Activated CD4-positive, CD25-positive, alpha-beta regulatory T cell treated with anti-CD3 and anti-CD28 coated beads, Interleukin-2, amount 50 U/mL, for 24 hours (primary cell): Measurements from ENCODE around the gene GSPT1.
A peak's percentile ranks its signal among the peaks of the same experiment; 100 is the strongest.

ENCODE experiments used
- ATAC-seq, 2 donors: fragments of 150-1000 bp; cut with Tn5 transposase; one replicate each; pipeline ENCODE4 v1.10.0; 2021; ENCODE audit warnings: mild to moderate bottlenecking in 1 of 2, moderate library complexity in 1 of 2

GSPT1 gene

DNA sequence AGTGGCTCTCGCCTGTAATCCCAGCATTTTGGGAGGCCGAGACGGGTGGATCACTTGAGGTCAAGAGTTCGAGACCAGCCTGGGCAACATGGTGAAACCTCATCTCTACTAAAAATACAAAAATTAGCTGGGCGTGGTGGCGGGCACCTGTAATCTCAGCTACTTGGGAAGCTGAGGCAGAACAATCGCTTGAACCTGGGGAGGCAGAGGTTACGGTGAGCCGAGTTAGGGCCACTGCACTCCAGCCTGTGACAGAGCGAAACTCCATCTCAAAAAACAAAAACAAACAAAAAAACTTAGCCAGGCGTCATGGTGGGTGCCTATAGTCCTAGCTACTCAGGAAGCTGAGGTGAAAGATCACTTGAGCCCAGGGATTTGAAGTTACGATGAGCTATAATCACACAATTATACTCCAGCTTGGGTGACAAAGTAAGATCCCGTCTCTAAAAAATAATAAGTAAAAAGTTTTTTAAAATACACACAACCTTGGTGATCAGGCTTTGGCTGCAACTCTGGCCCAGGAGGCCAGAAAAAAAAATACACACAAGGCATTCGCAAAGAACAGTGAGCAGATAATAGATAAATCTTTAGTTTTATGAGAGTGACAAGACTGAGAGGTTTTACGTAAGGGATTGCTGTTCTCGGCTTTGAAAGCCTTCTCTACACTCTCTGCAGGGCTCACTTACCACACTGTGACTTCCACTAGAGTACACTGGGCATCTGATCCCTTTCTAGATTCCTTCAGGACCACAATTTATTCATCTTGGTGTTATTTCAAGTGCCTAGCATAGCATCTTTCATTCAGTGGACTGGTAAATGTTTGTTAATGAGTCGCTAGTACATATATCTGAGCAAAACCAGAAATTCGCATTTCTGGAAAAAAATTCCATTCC, 5.9 kb downstream of the GSPT1 start:
- no peak for ATAC-seq

DNA sequence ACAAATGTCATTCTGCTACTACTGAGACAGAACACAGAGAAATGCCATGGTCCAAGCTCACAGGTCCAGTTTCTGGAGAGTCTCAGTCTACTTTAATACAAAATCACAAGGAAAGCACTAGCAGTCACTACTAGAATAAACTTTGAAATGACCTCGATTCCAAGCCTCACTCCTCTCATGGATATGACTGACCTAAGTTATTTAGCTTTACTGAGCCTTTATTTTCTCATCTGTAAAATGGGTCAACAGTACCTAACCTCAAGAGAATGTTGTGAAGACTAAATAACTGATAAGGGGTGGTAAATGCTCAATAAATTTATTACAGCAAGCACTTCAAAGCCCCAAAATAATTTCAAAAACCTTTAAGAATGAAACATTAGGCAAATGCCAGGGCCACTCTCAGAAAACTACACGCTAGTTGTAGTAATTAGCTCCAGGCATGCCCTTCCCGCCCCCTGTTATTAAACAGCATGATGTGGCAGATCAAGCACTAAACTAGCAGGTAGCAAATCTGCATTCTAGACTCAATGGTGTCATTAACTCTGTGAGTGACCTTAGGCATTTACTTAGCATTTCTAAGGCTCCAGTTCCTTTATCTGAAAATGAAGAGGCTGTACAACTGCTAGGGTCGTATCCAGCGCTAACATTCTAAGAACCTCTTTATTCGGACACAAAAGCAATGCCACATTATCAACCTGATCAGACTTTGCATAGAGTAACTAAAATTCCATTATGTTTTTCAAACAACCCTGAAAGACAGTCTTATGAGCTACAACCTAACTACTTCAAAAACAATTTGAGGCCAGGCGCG, 8.4 kb downstream of the GSPT1 start:
- ATAC-seq: no peak

DNA sequence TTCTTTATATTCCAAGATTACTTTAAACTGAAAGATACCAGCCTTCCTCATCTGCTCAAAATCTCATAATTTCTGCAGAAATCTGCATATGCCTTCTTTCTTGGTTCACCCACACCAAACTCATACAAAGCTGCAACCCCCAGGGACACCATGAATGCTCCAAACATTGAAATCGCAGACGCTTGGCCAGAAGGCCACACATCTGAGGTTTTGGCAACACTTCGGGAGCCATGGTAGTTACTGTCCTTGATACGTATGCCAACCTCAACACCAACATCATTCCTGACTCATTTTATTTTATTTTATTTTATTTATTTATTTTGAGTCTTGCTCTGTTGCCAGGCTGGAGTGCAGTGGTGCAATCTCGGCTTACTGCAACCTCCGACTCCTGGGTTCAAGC, 11.8 kb downstream of the GSPT1 start:
- no peak for ATAC-seq

DNA sequence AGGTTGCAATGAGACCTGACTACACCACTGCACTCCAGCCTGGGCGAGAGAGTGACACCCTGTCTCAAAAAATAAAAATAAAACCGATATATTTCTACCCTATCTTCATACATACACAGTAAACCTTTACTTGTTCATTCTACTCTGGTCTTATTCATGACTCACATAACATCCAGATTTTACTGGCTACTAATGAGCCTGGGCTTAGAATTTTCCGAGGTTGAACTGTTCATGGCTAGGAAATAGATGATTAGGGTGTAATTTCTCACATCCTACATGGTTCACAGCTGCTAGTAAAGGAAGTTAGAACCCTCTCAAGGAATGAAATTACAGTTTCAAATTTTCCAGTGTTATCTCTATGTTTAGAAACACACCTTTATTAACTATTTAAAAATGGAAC, 14.7 kb downstream of the GSPT1 start:
- ATAC-seq: peak; percentile 51 to 83

DNA sequence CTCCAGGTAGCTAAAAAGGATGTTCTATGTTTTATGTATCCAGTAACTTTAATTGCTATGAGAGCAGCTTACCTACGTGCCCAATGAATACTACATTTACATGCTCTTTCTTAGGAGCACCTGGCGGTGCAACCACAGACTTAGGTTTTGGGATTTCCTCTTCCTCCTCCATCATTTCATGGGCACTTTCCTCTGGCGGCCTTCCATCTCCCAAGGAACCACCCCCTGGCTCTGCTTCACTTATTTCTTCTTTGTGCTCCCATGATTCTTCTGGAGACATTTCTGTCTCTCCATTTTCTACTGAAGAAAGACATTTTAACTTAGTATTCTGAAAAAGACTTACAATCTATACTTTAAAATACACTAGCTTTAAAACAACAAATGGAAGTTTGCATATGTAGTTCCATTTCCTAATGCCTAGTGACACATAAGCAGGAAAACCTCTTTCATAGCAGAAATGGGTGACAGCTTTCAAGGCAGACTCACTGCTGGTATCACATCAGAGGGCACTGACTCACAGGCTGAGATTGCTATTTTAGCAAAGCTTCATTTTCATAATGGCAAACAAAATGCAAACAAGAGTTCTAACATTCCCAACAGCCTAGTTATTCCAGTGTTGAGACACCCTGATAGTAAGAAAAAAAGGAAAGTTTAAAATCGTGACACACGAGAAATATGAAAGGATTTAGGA, 19.1 kb downstream of the GSPT1 start:
- no peak for ATAC-seq

DNA sequence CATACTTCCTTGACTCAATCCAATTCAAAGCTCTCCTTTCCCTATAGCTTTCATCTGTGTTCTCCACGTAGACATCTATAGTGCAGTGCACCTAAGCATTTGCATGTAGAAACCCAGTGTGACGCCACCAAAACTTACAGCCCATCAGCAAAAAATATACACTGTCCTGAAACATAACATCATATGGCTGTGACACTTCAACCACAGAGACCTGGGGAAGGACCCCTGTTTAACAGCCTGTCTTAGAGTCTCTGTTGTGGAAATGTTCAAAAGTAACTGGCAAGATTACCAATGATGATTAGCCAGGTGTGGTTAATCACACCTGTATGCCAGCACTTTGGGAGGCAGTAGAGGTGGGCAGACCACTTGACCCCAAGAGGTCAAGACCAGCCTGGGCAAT, 22.2 kb downstream of the GSPT1 start:
- no peak for ATAC-seq

DNA sequence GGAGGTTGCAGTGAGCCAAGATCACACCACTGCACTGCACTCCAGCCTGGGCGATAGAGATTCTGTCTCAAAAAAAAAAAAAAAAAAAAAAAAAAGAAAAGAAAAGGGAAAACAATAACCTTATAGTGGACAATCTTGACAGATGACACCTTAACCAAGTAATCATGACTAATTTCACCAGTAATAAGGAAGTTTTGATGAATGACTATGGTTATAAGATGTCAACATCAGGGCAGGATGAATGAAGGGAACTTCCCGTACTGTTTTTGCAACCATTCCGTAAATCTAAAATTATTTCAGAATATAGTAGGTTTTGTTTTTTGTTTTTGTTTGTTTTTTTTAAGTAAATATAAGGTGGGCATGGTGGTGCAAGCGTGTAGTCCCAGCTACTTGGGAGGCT, 23.0 kb downstream of the GSPT1 start:
- ATAC-seq: no peak

DNA sequence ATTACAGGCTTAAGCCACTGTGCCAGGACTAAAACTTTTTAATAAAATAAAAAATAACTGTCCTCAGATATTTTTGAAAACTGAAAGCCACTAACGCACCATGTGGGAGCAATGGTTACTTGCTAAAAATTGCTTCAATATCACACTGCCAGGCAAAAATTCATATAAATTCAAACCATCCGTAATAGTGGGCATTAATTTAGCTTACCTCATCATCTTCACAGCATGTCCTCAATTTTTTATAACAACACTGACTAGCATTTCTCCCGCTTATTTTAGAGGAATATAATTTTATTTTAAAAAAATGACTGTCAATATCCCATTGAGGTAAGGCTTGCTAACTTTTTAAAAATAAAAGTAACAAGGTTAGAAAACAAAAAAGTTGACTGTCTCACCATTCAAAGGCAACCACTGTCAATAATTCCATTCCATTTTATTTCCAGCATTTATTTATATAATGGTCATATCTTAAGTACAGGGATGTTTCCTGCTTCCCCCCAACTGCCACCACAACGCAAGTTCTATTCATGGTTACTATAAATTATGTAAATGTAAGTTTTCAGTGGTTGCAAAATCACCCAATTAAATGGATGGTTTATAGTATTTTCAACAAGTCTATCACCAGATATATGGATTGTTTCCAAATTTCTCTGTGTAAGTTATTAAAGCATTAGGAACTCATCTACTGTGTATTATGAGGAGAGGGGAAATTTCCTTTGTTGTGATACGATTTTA, 25.4 kb downstream of the GSPT1 start:
- no peak for ATAC-seq

DNA sequence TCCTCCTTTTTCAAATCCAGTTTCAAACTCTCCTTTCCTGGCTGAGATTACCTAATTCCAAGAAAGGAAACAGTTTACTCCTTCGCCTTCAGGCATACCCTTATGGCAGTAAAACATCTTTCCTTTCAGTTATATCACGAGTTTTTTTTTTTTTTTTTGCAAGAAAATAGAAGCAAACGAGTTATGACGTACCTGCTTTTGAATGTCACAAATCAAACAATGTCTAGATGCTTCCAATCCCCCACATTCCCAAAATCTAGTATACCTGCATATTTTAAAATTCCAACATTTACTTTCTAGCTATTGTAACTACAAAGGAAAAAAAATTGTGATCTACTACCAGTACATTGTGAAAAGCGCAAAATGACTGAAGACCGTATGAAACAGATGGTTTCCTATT, 28.9 kb downstream of the GSPT1 start:
- no peak for ATAC-seq

DNA sequence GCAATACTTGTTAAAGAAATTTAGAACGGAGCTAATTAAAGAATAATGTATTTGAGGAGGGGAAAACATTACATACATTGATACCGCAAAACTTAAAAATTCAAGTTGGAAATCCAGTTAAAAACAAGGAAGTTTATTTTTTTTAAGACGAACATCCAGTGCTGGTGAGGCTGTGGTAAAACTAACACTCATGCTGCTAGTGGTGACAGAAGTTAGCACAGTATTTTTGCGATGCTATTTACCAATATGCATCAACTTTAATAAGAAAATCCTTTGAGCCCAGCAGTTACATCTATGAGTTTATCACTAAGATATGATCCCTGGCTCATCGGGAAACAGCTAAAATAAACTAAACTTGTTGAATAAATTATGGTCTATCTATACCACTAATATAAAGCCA, 31.7 kb downstream of the GSPT1 start:
- ATAC-seq: no peak

DNA sequence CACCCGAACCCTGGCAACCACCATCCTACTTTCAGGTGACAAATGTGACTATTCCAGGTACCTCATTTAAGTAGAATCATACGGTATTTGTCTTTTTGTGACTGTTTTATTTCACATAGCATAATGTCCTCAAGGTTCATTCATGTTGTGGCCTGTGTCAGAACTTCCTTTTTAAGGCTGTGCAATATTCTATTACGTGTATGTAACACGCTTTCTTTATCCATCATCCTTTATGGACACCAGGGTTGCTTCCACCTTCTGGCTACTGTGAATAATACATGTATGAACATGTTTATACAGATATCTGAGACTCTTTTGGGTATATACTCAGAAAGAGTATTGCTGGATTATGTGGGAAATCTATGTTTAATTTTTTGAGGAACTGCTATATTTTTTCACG, 35.7 kb downstream of the GSPT1 start:
- no peak for ATAC-seq

DNA sequence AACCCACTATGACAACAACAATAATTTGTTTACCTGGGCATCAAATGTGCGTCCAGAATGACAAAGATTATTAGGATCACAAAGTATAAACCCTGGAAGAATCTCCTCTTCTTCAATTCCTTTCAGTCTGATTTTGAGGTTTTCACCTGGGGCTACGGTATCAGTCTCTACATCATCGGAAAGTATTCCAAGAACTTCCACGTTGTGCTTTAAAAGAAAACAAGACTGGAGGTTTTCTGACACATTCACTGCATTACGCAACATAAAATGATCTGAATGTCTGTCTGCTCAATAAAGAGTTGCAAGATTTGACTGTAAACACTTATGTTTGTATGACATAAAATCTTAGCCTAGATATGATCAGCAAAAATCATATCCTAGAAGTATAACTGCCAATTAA, 38.4 kb downstream of the GSPT1 start:
- ATAC-seq: no peak

DNA sequence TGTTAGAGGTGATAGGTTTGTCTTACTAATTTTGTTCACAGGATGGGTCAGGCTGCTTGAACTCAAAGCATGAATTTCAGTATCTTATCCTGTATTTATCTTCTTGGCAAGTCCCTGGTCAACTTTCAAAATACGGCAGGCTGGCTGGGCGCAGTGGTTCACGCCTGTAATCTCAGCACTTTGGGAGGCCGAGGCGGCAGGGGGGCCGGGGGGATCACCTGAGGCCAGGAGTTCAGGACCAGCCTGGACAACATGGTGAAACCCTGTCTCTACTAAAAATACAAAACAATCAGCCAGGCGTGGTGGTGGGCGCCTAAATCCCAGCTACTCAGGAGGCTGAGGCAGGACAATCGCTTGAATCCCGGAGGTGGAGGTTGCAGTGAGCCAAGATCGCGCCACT, 39.5 kb downstream of the GSPT1 start:
- ATAC-seq: no peak

DNA sequence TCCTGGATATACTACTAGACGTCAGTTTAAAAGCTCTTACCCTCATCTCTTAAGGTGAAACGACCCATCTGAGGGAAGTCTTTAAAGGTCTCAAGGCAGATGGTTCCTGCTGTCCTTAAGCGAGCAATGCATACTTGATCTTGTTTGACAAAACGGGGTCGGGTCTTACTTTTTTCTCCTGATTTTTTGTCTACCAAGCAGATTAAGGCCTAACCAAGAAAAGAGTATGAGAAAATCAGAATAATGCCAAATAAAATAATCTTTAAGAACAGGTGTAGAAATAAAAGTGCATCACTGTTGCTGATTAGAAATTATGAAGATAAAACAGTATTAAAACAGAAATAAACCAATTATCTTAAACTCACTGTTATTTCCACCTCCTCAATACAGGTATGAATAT, 40.0 kb downstream of the GSPT1 start:
- ATAC-seq: no peak

DNA sequence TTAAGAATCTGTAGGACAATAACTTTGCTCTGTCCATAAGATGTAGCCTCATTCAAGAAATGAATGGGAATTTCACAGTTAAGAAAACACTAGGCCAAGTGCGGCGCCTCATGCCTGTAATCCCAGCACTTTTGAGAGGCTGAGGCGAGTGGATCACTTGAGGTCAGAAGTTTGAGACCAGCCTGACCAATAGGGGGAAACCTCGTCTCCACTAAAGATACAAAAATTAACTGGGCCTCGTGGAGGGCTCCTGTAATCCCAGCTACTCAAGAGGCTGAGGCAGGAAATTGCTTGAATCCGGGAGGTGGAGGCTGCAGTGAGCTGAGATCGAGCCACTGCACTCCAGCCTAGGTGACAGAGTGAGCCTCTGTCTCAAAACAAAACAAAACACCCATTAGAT, 44.6 kb downstream of the GSPT1 start:
- no peak for ATAC-seq

DNA sequence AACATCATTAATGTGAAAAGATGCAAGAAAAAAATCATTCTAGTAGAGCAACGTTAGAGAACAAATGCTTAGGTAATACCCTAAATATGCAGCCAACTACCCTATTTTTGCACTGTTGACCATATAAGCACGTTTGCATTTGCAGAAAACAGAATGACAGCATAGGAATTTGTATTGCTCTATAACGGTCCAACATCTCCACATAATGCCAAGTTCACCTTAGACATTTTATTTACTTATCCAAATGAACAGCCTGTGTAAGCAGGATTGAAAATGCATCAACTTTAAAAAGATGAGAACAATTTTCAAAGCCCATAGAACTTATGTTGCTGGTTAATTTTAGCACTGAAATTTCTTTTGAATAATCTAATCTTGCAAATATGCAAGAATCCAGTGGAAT, 45.4 kb downstream of the GSPT1 start:
- ATAC-seq: no peak

DNA sequence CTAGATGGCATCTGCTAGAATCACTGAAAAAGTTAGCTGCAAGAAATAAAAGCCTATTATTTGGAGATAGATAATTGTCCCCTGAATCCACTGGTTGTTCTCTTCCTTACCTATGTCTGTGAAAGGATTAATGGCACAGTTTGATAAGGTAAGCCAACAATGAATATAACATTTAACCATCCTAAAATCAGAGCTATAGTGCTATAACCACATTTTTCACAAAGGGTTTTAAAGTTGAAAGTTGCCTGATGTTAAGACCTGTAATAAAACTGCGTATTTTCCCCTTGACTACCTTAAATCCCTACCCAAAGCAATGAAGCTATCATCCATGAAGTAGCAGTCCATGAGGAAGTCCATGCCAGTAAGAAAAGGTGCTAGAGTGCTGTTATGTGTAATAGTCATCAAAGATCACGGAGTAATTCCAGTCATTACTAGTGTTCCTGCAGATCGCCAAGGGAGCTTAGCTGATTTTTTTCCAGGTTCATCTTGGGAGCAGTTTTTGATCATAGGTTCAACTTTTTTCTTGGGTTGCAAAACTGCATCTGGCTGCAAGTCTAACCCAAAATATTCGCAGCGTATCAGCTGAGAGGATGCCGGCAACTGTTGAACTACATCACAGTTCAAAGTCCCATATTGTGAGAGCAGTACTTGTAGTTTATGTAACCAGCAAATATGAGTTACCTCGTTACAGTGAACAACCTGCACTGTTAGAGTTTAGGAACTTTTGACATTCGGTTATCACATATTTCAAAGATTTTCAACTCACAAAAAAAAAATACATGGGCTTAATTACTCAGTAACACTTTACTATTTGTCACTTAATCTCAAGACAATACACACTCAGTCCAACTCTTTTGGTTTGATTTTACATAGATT, 46.2 kb downstream of the GSPT1 start:
- no peak for ATAC-seq

DNA sequence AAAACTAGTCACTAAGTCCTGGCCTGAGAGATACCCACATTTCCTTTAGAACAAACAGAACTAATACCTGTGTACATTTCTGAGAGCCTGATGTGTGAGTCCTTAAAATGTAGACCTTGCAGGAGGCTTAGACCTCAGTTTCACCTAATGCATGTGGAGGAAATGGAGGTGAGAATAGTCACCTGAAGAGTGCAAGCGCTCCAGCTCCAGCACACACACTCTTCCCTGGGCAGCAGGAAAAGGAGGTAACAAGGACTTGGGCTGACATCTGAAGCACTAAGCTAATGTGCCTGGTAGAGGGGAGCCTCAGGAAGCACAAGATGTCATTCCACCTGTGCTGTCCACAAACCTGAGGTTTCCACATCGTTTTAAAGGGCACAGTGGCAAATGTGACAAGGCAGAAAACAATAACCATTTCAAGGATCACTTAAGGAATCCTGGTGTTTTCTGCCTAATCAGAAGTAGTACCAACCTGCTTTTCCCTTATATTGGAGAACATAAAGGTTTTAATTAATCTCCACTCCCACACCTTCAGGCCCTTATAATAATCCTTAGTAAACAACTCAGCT, 47.3 kb downstream of the GSPT1 start:
- ATAC-seq: no peak

DNA sequence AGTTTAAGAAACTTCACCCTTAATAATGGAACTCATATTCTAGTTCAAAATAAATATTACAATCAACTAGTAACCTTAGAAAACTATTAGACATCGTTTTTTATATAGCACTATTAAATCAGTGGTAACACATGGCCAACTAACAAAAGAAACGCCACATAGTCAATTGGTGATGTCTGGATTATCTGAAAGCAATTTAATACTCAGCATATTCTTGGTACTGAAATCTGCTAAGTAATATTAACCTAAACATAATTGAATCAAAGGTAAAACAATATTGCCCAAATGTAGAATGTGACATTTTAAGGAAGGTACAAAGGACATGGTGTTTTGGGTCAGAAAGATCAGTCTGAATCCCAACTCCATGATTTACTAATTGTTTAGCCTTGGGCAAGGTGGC, 53.3 kb downstream of the GSPT1 start:
- ATAC-seq: no peak

DNA sequence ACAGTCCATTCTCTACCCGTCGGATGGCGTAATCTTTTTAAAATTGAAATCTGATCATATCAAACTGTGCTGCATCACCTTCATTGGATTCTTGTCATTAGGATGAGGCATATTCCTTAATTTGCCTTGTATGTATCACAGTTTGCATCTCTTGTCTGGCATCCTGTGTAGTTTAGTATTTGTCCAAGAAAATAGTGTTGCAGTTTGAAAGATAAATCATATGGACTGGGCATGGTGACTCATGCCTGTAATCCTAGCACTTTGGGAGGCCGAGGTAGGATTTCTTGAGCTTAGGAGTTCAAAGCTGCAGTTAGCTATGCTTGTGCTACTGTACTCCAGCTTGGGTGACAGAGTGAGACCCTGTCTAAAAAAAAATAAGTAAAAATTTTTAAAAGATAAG, 58.6 kb downstream of the GSPT1 start:
- ATAC-seq: no peak

DNA sequence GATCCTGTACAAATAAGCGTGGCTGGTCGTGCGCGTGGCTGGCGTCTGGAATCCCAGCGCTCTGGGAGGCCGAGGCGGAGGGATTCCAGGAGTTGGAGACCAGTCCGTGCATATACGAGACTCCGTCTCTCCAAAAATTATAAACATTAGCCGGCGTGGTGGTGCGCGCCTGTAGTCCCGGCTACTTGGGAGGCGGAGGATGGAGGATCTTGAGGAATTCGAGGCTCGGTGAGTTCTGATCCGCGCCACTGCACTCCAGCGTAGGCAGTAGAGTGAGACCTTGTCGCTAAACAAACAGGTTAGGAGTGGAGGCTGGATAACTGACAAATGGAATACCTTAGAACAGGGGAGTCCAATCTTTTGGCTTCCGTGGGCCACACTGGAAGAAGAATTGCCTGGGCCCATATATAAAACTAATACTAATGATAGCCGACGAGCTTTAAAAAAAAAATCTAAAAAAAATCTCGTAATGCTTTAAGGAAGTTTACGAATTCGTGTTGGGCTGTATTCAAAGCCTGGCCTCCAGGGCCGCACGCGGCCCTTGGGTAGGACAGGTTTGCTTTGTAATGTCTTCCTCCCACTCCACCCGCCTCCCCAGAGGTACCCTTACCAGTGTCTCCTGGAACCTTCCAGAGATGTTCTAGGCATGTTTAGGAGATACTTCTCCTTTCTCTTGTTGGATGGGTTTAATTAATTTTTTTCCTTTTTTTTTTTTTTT, 63.5 kb downstream of the GSPT1 start:
- no peak for ATAC-seq
